Measurements from ENCODE around the gene TTC39B.

Gene TTC39B

GRCh38 chr9:15240927-15241326 lies 66.1 kb downstream of the TTC39B start:
- Histone ChIP-seq H3K4ac (ENCODE audit: low read length) (no peak overlapping the region), H3K23ac (ENCODE audit: low read depth, low read length, poor library complexity) (no peak overlapping the region), H2BK12ac (ENCODE audit: low read length) (no peak overlapping the region), H2AK5ac (ENCODE audit: low read depth, low read length) (no peak overlapping the region), H3K79me1 (ENCODE audit: low read depth, low read length) (no peaks in the 10 kb centered on the region), H2BK120ac (ENCODE audit: low read depth, low read length) (no peak overlapping the region), H2BK5ac (ENCODE audit: low read length) (no peak overlapping the region), H3K18ac (ENCODE audit: low read length) (no peak overlapping the region), H3K9ac (ENCODE audit: low read depth, low read length, poor library complexity) (no peak overlapping the region), H2AFZ (ENCODE audit: low read length) (no peak overlapping the region), H3K14ac (ENCODE audit: low read length) (no peak overlapping the region), H3K4me3 (ENCODE audit: low read length in 2 of 2) (no peak overlapping the region), H3K36me3 (replicated peaks in 1 of 2; ENCODE audit: control insufficient read depth in 2 of 2, insufficient read depth in 2 of 2, low read length in 2 of 2) (no peaks in the 10 kb centered on the region), H3K27me3 (ENCODE audit: control insufficient read depth in 3 of 3, insufficient read depth in 3 of 3, low read depth in 1 of 3, low read length in 3 of 3) (no peaks in the 10 kb centered on the region), H3K4me1 (ENCODE audit: control insufficient read depth in 2 of 2, insufficient read depth in 1 of 2, low read depth in 1 of 2, low read length in 2 of 2) (no peaks in the 10 kb centered on the region), H3K27ac (replicated peaks; ENCODE audit: low read length) (no peak overlapping the region), H4K91ac (ENCODE audit: low read depth, low read length, poor library complexity) (no peak overlapping the region), H3K9me3 (replicated peaks in 1 of 2; ENCODE audit: control insufficient read depth in 2 of 2, insufficient read depth in 1 of 2, low read depth in 1 of 2, low read length in 2 of 2) (peaks cover 0 to 3% of the 10 kb centered on the region in 2 donors), H3K4me2 (ENCODE audit: insufficient read depth, low read length, poor library complexity, severe bottlenecking) (no peak overlapping the region), H4K8ac (ENCODE audit: low read depth, low read length) (no peak overlapping the region), H2BK15ac (ENCODE audit: low read length) (no peak overlapping the region)
- no peak for DNase-seq (ENCODE audit: low spot score)
- WGBS, 2 donors (ENCODE audit: extremely low coverage in 2 of 2, insufficient read length in 2 of 2, insufficient replicate concordance in 1 of 2), result no CpG with 5 or more reads among the region's 4 CpGs

GRCh38 chr9:15239816-15240215 lies 67.2 kb downstream of the TTC39B start:
- Histone ChIP-seq H2BK120ac (ENCODE audit: low read depth, low read length) (no peak overlapping the region), H3K23ac (ENCODE audit: low read depth, low read length, poor library complexity) (no peak overlapping the region), H3K4me3 (ENCODE audit: low read length in 2 of 2) (no peak overlapping the region), H3K4me1 (ENCODE audit: control insufficient read depth in 2 of 2, insufficient read depth in 1 of 2, low read depth in 1 of 2, low read length in 2 of 2) (no peaks in the 10 kb centered on the region), H2AK5ac (ENCODE audit: low read depth, low read length) (no peak overlapping the region), H3K79me1 (ENCODE audit: low read depth, low read length) (no peaks in the 10 kb centered on the region), H3K27me3 (ENCODE audit: control insufficient read depth in 3 of 3, insufficient read depth in 3 of 3, low read depth in 1 of 3, low read length in 3 of 3) (no peaks in the 10 kb centered on the region), H3K18ac (ENCODE audit: low read length) (no peak overlapping the region), H3K27ac (replicated peaks; ENCODE audit: low read length) (no peak overlapping the region), H3K4ac (ENCODE audit: low read length) (no peak overlapping the region), H3K14ac (ENCODE audit: low read length) (no peak overlapping the region), H2BK5ac (ENCODE audit: low read length) (no peak overlapping the region), H2AFZ (ENCODE audit: low read length) (no peak overlapping the region), H4K8ac (ENCODE audit: low read depth, low read length) (no peak overlapping the region), H3K9ac (ENCODE audit: low read depth, low read length, poor library complexity) (no peak overlapping the region), H4K91ac (ENCODE audit: low read depth, low read length, poor library complexity) (no peak overlapping the region), H3K36me3 (replicated peaks in 1 of 2; ENCODE audit: control insufficient read depth in 2 of 2, insufficient read depth in 2 of 2, low read length in 2 of 2) (no peaks in the 10 kb centered on the region), H2BK12ac (ENCODE audit: low read length) (no peak overlapping the region), H3K9me3 (replicated peaks in 1 of 2; ENCODE audit: control insufficient read depth in 2 of 2, insufficient read depth in 1 of 2, low read depth in 1 of 2, low read length in 2 of 2) (peaks cover 0 to 9% of the 10 kb centered on the region in 2 donors), H3K4me2 (ENCODE audit: insufficient read depth, low read length, poor library complexity, severe bottlenecking) (no peak overlapping the region), H2BK15ac (ENCODE audit: low read length) (no peak overlapping the region)
- DNase-seq (ENCODE audit: low spot score), result no peak
- WGBS, 2 donors (ENCODE audit: extremely low coverage in 2 of 2, insufficient read length in 2 of 2, insufficient replicate concordance in 1 of 2), result no CpG with 5 or more reads among the region's 2 CpGs

GRCh38 chr9:15238646-15239045 lies 68.4 kb downstream of the TTC39B start:
- Histone ChIP-seq H2BK120ac (ENCODE audit: low read depth, low read length) (no peak overlapping the region), H3K4me2 (ENCODE audit: insufficient read depth, low read length, poor library complexity, severe bottlenecking) (no peak overlapping the region), H3K4me3 (ENCODE audit: low read length in 2 of 2) (no peak overlapping the region), H3K79me1 (ENCODE audit: low read depth, low read length) (no peaks in the 10 kb centered on the region), H4K8ac (ENCODE audit: low read depth, low read length) (no peak overlapping the region), H4K91ac (ENCODE audit: low read depth, low read length, poor library complexity) (no peak overlapping the region), H3K23ac (ENCODE audit: low read depth, low read length, poor library complexity) (no peak overlapping the region), H2BK12ac (ENCODE audit: low read length) (no peak overlapping the region), H3K9ac (ENCODE audit: low read depth, low read length, poor library complexity) (no peak overlapping the region), H3K4ac (ENCODE audit: low read length) (no peak overlapping the region), H2BK15ac (ENCODE audit: low read length) (no peak overlapping the region), H3K4me1 (ENCODE audit: control insufficient read depth in 2 of 2, insufficient read depth in 1 of 2, low read depth in 1 of 2, low read length in 2 of 2) (no peaks in the 10 kb centered on the region), H2BK5ac (ENCODE audit: low read length) (no peak overlapping the region), H3K27me3 (ENCODE audit: control insufficient read depth in 3 of 3, insufficient read depth in 3 of 3, low read depth in 1 of 3, low read length in 3 of 3) (no peaks in the 10 kb centered on the region), H2AK5ac (ENCODE audit: low read depth, low read length) (no peak overlapping the region), H2AFZ (ENCODE audit: low read length) (no peak overlapping the region), H3K36me3 (replicated peaks in 1 of 2; ENCODE audit: control insufficient read depth in 2 of 2, insufficient read depth in 2 of 2, low read length in 2 of 2) (no peaks in the 10 kb centered on the region), H3K9me3 (replicated peaks in 1 of 2; ENCODE audit: control insufficient read depth in 2 of 2, insufficient read depth in 1 of 2, low read depth in 1 of 2, low read length in 2 of 2) (peaks cover 0 to 9% of the 10 kb centered on the region in 2 donors), H3K18ac (ENCODE audit: low read length) (no peak overlapping the region), H3K14ac (ENCODE audit: low read length) (no peak overlapping the region), H3K27ac (replicated peaks; ENCODE audit: low read length) (no peak overlapping the region)
- DNase-seq (ENCODE audit: low spot score), result no peak
- no CpG with 5 or more reads among the region's 5 CpGs for WGBS, 2 donors (ENCODE audit: extremely low coverage in 2 of 2, insufficient read length in 2 of 2, insufficient replicate concordance in 1 of 2)

GRCh38 chr9:15235658-15236057 lies 71.4 kb downstream of the TTC39B start:
- Histone ChIP-seq H3K79me1 (ENCODE audit: low read depth, low read length) (no peaks in the 10 kb centered on the region), H2BK120ac (ENCODE audit: low read depth, low read length) (no peak overlapping the region), H2BK12ac (ENCODE audit: low read length) (no peak overlapping the region), H3K14ac (ENCODE audit: low read length) (no peak overlapping the region), H3K4me2 (ENCODE audit: insufficient read depth, low read length, poor library complexity, severe bottlenecking) (no peak overlapping the region), H3K23ac (ENCODE audit: low read depth, low read length, poor library complexity) (no peak overlapping the region), H2AK5ac (ENCODE audit: low read depth, low read length) (no peak overlapping the region), H4K91ac (ENCODE audit: low read depth, low read length, poor library complexity) (no peak overlapping the region), H3K9me3 (replicated peaks in 1 of 2; ENCODE audit: control insufficient read depth in 2 of 2, insufficient read depth in 1 of 2, low read depth in 1 of 2, low read length in 2 of 2) (peaks cover 0 to 9% of the 10 kb centered on the region in 2 donors), H3K27me3 (ENCODE audit: control insufficient read depth in 3 of 3, insufficient read depth in 3 of 3, low read depth in 1 of 3, low read length in 3 of 3) (no peaks in the 10 kb centered on the region), H3K36me3 (replicated peaks in 1 of 2; ENCODE audit: control insufficient read depth in 2 of 2, insufficient read depth in 2 of 2, low read length in 2 of 2) (no peaks in the 10 kb centered on the region), H3K4ac (ENCODE audit: low read length) (no peak overlapping the region), H2BK15ac (ENCODE audit: low read length) (no peak overlapping the region), H3K4me1 (ENCODE audit: control insufficient read depth in 2 of 2, insufficient read depth in 1 of 2, low read depth in 1 of 2, low read length in 2 of 2) (no peaks in the 10 kb centered on the region), H3K27ac (replicated peaks; ENCODE audit: low read length) (no peak overlapping the region), H3K18ac (ENCODE audit: low read length) (no peak overlapping the region), H4K8ac (ENCODE audit: low read depth, low read length) (no peak overlapping the region), H2AFZ (ENCODE audit: low read length) (no peak overlapping the region), H3K9ac (ENCODE audit: low read depth, low read length, poor library complexity) (no peak overlapping the region), H3K4me3 (ENCODE audit: low read length in 2 of 2) (no peak overlapping the region), H2BK5ac (ENCODE audit: low read length) (no peak overlapping the region)
- no peak for DNase-seq (ENCODE audit: low spot score)
- WGBS, 2 donors (ENCODE audit: extremely low coverage in 2 of 2, insufficient read length in 2 of 2, insufficient replicate concordance in 1 of 2), result no CpG with 5 or more reads among the region's 2 CpGs

Measured in neuronal stem cell (in vitro differentiated cells).